Thoracic aorta (tissue), 2 donors: ENCODE data around the gene FAM9C. TPM values are rescaled to one million over a fixed set of nuclear protein-coding genes. Genes with fewer than 3 reads are reported as not detected.

ENCODE experiments used
- ATAC-seq: fragments of 150-250 bp; one replicate; pipeline ENCODE4 v1.8.0; 2017; ENCODE audit warnings: low read depth; ENCODE audit not compliant: insufficient number of reproducible peaks, low FRiP score
- DNase-seq: peaks from one replicate; pipeline ENCODE4 v3.0.0-alpha.2; 2020; ENCODE audit warnings: low spot score
- H3K27ac ChIP-seq, 2 donors: fragments of 200-600 bp; sonication (generic); 1 replicate in 1 of 2; 2 replicates in 1 of 2; pipeline ENCODE4 v1.5.1; 2016; ENCODE audit warnings: mild to moderate bottlenecking in 2 of 2, moderate library complexity in 2 of 2
- H3K27me3 ChIP-seq: fragments of 200-600 bp; sonication (generic); replicated peaks from 2 replicates; pipeline ENCODE4 v1.6.0; 2016; ENCODE audit warnings: mild to moderate bottlenecking; ENCODE audit not compliant: insufficient read depth
- H3K36me3 ChIP-seq: fragments of 200-600 bp; sonication (generic); one replicate; pipeline ENCODE4 v1.5.1; 2016
- H3K4me1 ChIP-seq, 2 donors: fragments of 200-600 bp; sonication (generic); 1 replicate in 1 of 2; 2 replicates in 1 of 2; pipeline versions ENCODE4 v1.5.1 to v1.6.0; 2016; ENCODE audit warnings: low read depth in 2 of 2, mild to moderate bottlenecking in 1 of 2; ENCODE audit not compliant: control insufficient read depth in 1 of 2
- H3K4me3 ChIP-seq: fragments of 200-600 bp; sonication (generic); 2 replicates; pipeline ENCODE4 v1.5.1; 2016; ENCODE audit warnings: mild to moderate bottlenecking
- H3K9me3 ChIP-seq: fragments of 200-600 bp; sonication (generic); 2 replicates; pipeline ENCODE4 v1.5.1; 2016
- CTCF ChIP-seq: fragments of 200-600 bp; sonication (generic); IDR thresholded peaks from one replicate; pipeline ENCODE4 v1.5.1; 2019; ENCODE audit warnings: antibody characterized with exemption
- total RNA-seq, 2 donors: library from RNA; depleted of rRNA; stranded (reverse); fragments of >200 nt; gene quantifications; one replicate each; pipeline versions ENCODE4 v1.1.0 to v1.2.3, GENCODE V29; 2016

Gene FAM9C
- total RNA-seq, 2 donors from 2014 or later = not detected

GRCh38 chrX:12999422-12999821 is 45.0 kb downstream of the FAM9C start:
- ATAC-seq = no peak

GRCh38 chrX:12997906-12998687 is 46.3 kb downstream of the FAM9C start:
- DNase-seq (no peak), ATAC-seq (no peak)
- Histone ChIP-seq H3K27me3 (no peaks in the 10 kb centered on the region), H3K27ac (peak overlapping the region in 1 of 2 donors; percentile 35), H3K9me3 (no peaks in the 10 kb centered on the region), H3K36me3 (no peaks in the 10 kb centered on the region), H3K4me3 (peak overlapping the region; percentile 11), H3K4me1 (peaks cover 7 to 24% of the 10 kb centered on the region in 2 donors)
- TF ChIP-seq CTCF = no peak

More at GRCh38 chrX:12999422-12999821, 45.0 kb downstream of the FAM9C start:
- peaks cover 7 to 17% of the 10 kb centered on the region in 2 donors for H3K4me1 ChIP-seq
- no peaks in the 10 kb centered on the region for H3K9me3 ChIP-seq
- no peak for TF ChIP-seq CTCF
- H3K27ac ChIP-seq = no peak overlapping the region
- no peak for DNase-seq
- no peaks in the 10 kb centered on the region for H3K27me3 ChIP-seq
- no peak overlapping the region for H3K4me3 ChIP-seq
- H3K36me3 ChIP-seq = no peaks in the 10 kb centered on the region

GRCh38 chrX:12996934-12997435 is 47.4 kb downstream of the FAM9C start:
- no peaks in the 10 kb centered on the region for H3K36me3 ChIP-seq
- no peaks in the 10 kb centered on the region for H3K9me3 ChIP-seq
- peaks cover 7 to 24% of the 10 kb centered on the region in 2 donors for H3K4me1 ChIP-seq
- DNase-seq (no peak), ATAC-seq (no peak)
- no peak overlapping the region for H3K4me3 ChIP-seq
- no peak overlapping the region for H3K27ac ChIP-seq
- no peaks in the 10 kb centered on the region for H3K27me3 ChIP-seq
- no peak for TF ChIP-seq CTCF

- no peak for DNase-seq
- H3K36me3 ChIP-seq = no peaks in the 10 kb centered on the region
- no peaks in the 10 kb centered on the region for H3K27me3 ChIP-seq
- H3K27ac ChIP-seq = no peak overlapping the region
- no peak overlapping the region for H3K4me3 ChIP-seq
- TF ChIP-seq CTCF = no peak
- H3K4me1 ChIP-seq = peaks cover 7 to 17% of the 10 kb centered on the region in 2 donors
- no peak for ATAC-seq
- no peaks in the 10 kb centered on the region for H3K9me3 ChIP-seq
Observed at GRCh38 chrX:12994321-12994720, 50.1 kb downstream of the FAM9C start.

GRCh38 chrX:12993826-12994225 is 50.6 kb downstream of the FAM9C start:
- Histone ChIP-seq H3K27me3 (no peaks in the 10 kb centered on the region), H3K27ac (peak overlapping the region in 1 of 2 donors; percentile 17), H3K4me3 (no peak overlapping the region), H3K4me1 (peaks cover 7 to 17% of the 10 kb centered on the region in 2 donors), H3K9me3 (no peaks in the 10 kb centered on the region), H3K36me3 (no peaks in the 10 kb centered on the region)
- ATAC-seq (no peak), DNase-seq (no peak)
- TF ChIP-seq CTCF = no peak
